GM18519 (cell line): Measurements from ENCODE around the gene UBE2QL1.

Experiments
- ATAC-seq: cut with Tn5 transposase; IDR thresholded peaks from one replicate; pipeline ENCODE4 v1.9.1; 2021; ENCODE audit warnings: mild to moderate bottlenecking, moderate library complexity; ENCODE audit not compliant: unreplicated experiment, low FRiP score

UBE2QL1 gene

GRCh38 chr5:6448622-6449464, at the start of gene UBE2QL1:
UBE2QL1 (plus strand) TSS chr5:6448859; CDS start chr5:6448894, 35 bp downstream.
- no peak for ATAC-seq

- ATAC-seq = no peak
Measured at GRCh38 chr5:6399980-6400910, 48.4 kb upstream of the UBE2QL1 start.

GRCh38 chr5:6401410-6401809, 47.2 kb upstream of the UBE2QL1 start:
- no peak for ATAC-seq

GRCh38 chr5:6402939-6403338, 45.7 kb upstream of the UBE2QL1 start:
- no peak for ATAC-seq

- no peak for ATAC-seq
Measured at GRCh38 chr5:6403416-6403815, 45.2 kb upstream of the UBE2QL1 start.

GRCh38 chr5:6404129-6404528, 44.5 kb upstream of the UBE2QL1 start:
- ATAC-seq = no peak

GRCh38 chr5:6405591-6405990, 43.1 kb upstream of the UBE2QL1 start:
- ATAC-seq = no peak

GRCh38 chr5:6407558-6408259, 41.0 kb upstream of the UBE2QL1 start:
- no peak for ATAC-seq

GRCh38 chr5:6408260-6408596, 40.4 kb upstream of the UBE2QL1 start:
- no peak for ATAC-seq

GRCh38 chr5:6408627-6409446, 39.8 kb upstream of the UBE2QL1 start:
- ATAC-seq = no peak

- no peak for ATAC-seq
Measured at GRCh38 chr5:6410421-6410820, 38.2 kb upstream of the UBE2QL1 start.

- no peak for ATAC-seq
Measured at GRCh38 chr5:6411141-6411540, 37.5 kb upstream of the UBE2QL1 start.

GRCh38 chr5:6412811-6413210, 35.8 kb upstream of the UBE2QL1 start:
- no peak for ATAC-seq

GRCh38 chr5:6417657-6418056, 31.0 kb upstream of the UBE2QL1 start:
- no peak for ATAC-seq

GRCh38 chr5:6418679-6419276, 29.9 kb upstream of the UBE2QL1 start:
- ATAC-seq = no peak

GRCh38 chr5:6419340-6419852, 29.3 kb upstream of the UBE2QL1 start:
- ATAC-seq = no peak

GRCh38 chr5:6423327-6424109, 25.1 kb upstream of the UBE2QL1 start:
- no peak for ATAC-seq

GRCh38 chr5:6424110-6424659, 24.5 kb upstream of the UBE2QL1 start:
- no peak for ATAC-seq
